Neural progenitor cell (in vitro differentiated cells): ENCODE measurements around the gene HSPA12B. TPM values are rescaled to one million over a fixed set of nuclear protein-coding genes. Genes with fewer than 3 reads are reported as not detected.

Source experiments
- DNase-seq: peaks from one replicate; pipeline ENCODE4 v3.0.0-alpha.2; 2016; ENCODE audit warnings: low spot score
- H2AFZ ChIP-seq: fragments of 200-600 bp; sonication (generic); replicated peaks from 2 replicates; pipeline ENCODE4 v1.6.1; 2016; ENCODE audit warnings: antibody characterized with exemption
- H3F3A ChIP-seq: fragments of 200-600 bp; sonication (generic); 2 replicates; pipeline ENCODE4 v1.6.1; 2016; ENCODE audit warnings: antibody characterized with exemption, low read depth
- H3K27ac ChIP-seq: fragments of 200-600 bp; sonication (generic); 2 replicates; pipeline ENCODE4 v1.5.1; 2016; ENCODE audit warnings: mild to moderate bottlenecking
- H3K27me3 ChIP-seq: fragments of 200-600 bp; sonication (generic); 2 replicates; pipeline ENCODE4 v1.6.1; 2016; ENCODE audit warnings: mild to moderate bottlenecking, moderate library complexity
- H3K36me3 ChIP-seq: fragments of 200-600 bp; sonication (generic); 2 replicates; pipeline ENCODE4 v1.5.1; 2016
- H3K4me1 ChIP-seq: fragments of 200-600 bp; sonication (generic); 2 replicates; pipeline ENCODE4 v1.6.1; 2016; ENCODE audit warnings: mixed run types
- H3K4me2 ChIP-seq: fragments of 200-600 bp; sonication (generic); 2 replicates; pipeline ENCODE4 v1.6.1; 2016
- H3K4me3 ChIP-seq: fragments of 200-600 bp; sonication (generic); 2 replicates; pipeline ENCODE4 v1.5.1; 2016
- H3K79me2 ChIP-seq: fragments of 200-600 bp; sonication (generic); 2 replicates; pipeline ENCODE4 v1.6.1; 2016; ENCODE audit warnings: low read depth
- H3K9ac ChIP-seq: fragments of 200-600 bp; sonication (generic); 2 replicates; pipeline ENCODE4 v1.6.1; 2016
- H3K9me3 ChIP-seq: fragments of 200-600 bp; sonication (generic); 2 replicates; pipeline ENCODE4 v1.5.1; 2016; ENCODE audit warnings: low read depth
- H4K20me1 ChIP-seq: fragments of 200-600 bp; sonication (generic); 2 replicates; pipeline ENCODE4 v1.6.1; 2016; ENCODE audit warnings: low read depth
- H3K27ac Mint-ChIP-seq: 3 replicates; pipeline ENCODE4 v1.8.0; 2021; ENCODE audit warnings: mixed read lengths
- H3K27me3 Mint-ChIP-seq: 2 replicates; pipeline ENCODE4 v1.8.0; 2022; ENCODE audit warnings: low read depth, mild to moderate bottlenecking, inconsistent platforms, moderate library complexity, mixed read lengths; ENCODE audit not compliant: insufficient read depth
- H3K36me3 Mint-ChIP-seq: 3 replicates; pipeline ENCODE4 v1.8.0; 2021; ENCODE audit warnings: mixed read lengths
- H3K4me1 Mint-ChIP-seq: 3 replicates; pipeline ENCODE4 v1.8.0; 2021; ENCODE audit warnings: mixed read lengths
- H3K4me3 Mint-ChIP-seq: 3 replicates; pipeline ENCODE4 v1.8.0; 2021; ENCODE audit warnings: mild to moderate bottlenecking, moderate library complexity, mixed read lengths
- H3K9me3 Mint-ChIP-seq: 3 replicates; pipeline ENCODE4 v1.8.0; 2020; ENCODE audit warnings: mixed read lengths
- EZH2 ChIP-seq: fragments of 200-600 bp; sonication (generic); IDR thresholded peaks from 2 replicates; pipeline ENCODE4 v1.6.1; 2017; ENCODE audit warnings: antibody characterized with exemption, mild to moderate bottlenecking, moderate library complexity
- EZH2phosphoT487 ChIP-seq: fragments of 200-600 bp; sonication (generic); IDR thresholded peaks from 2 replicates; pipeline ENCODE4 v1.6.1; 2017; ENCODE audit warnings: antibody characterized with exemption
- total RNA-seq: library from RNA; depleted of rRNA; stranded (reverse); fragments of >200 nt; gene quantifications from 2 replicates; pipeline ENCODE4 v1.2.3, GENCODE V29; 2015; ENCODE audit warnings: low replicate concordance
- TF ChIP-seq, protein P1 (sequence below): fragments of 200-600 bp; sonication (generic); IDR thresholded peaks from 2 replicates; pipeline ENCODE4 v1.5.1; 2017; ENCODE audit warnings: antibody characterized with exemption, mild to moderate bottlenecking

Gene HSPA12B, protein sequence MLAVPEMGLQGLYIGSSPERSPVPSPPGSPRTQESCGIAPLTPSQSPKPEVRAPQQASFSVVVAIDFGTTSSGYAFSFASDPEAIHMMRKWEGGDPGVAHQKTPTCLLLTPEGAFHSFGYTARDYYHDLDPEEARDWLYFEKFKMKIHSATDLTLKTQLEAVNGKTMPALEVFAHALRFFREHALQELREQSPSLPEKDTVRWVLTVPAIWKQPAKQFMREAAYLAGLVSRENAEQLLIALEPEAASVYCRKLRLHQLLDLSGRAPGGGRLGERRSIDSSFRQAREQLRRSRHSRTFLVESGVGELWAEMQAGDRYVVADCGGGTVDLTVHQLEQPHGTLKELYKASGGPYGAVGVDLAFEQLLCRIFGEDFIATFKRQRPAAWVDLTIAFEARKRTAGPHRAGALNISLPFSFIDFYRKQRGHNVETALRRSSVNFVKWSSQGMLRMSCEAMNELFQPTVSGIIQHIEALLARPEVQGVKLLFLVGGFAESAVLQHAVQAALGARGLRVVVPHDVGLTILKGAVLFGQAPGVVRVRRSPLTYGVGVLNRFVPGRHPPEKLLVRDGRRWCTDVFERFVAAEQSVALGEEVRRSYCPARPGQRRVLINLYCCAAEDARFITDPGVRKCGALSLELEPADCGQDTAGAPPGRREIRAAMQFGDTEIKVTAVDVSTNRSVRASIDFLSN
- 0.15 and 0.71 TPM in 2 replicates for total RNA-seq

DNA sequence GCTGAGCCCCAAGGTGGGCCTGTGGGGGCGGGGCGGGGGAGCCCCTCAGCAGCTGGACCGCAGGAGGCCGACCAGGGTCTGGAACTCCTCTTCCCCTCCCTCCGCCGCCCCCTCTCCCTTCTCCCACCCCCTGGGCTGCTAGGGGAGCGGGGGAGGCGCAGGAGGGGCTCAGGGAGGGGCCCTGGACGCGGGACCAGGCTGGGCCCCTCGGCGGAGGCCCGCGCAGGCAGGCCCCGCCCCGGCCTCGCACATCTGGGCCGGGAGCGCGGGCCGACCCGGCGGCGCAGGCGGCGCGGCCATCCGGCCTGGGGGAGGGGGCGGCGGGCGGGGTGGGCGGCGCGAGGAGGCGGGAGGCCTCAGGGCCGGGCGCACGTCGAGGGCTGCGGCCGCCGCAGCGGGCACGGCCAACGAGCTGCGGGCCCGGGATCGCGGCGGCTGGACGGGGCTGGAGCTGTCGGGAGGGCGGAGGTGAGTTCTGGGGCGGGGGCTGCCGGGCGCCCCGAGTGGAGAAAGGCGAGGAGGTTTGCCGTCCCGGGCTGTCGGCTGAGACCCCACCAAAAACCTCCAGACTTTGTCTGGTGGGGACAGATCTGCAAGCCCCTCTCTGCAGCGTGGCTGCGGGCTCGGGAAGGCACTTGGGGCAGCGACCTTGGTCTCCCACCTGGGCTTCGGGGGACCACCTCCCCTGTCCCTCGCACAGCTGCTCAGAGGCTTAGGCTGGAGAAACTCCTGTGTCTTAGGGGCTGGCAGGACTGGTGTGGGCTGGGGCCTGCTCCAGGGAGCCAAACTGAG lies at the start of gene HSPA12B:
HSPA12B (plus strand) TSS at position 359 of the 792 bp plus-strand sequence. CDS start 5,990 bp downstream, outside the sequence.
- Histone ChIP-seq H2AFZ (peak within 1 kb of the TSS; percentile 63), H4K20me1 (no peaks in the 10 kb centered on the region), H3K79me2 (no peaks in the 10 kb centered on the region), H3F3A (peaks cover 8% of the 10 kb centered on the region), H3K36me3 (no peaks in the 10 kb centered on the region), H3K27ac (no peak within 1 kb of the TSS), H3K27me3 (peaks cover 45% of the 10 kb centered on the region), H3K4me1 (peaks cover 4% of the 10 kb centered on the region), H3K9ac (no peak within 1 kb of the TSS), H3K4me2 (peak within 1 kb of the TSS; percentile 66), H3K9me3 (no peaks in the 10 kb centered on the region), H3K4me3 (peak within 1 kb of the TSS; percentile 29)
- H3K27ac Mint-ChIP-seq: peak within 1 kb of the TSS; percentile 72
- H3K27me3 Mint-ChIP-seq: peaks cover 25% of the 10 kb centered on the region
- TF ChIP-seq EZH2: no peak
- TF ChIP-seq, protein P1, sequence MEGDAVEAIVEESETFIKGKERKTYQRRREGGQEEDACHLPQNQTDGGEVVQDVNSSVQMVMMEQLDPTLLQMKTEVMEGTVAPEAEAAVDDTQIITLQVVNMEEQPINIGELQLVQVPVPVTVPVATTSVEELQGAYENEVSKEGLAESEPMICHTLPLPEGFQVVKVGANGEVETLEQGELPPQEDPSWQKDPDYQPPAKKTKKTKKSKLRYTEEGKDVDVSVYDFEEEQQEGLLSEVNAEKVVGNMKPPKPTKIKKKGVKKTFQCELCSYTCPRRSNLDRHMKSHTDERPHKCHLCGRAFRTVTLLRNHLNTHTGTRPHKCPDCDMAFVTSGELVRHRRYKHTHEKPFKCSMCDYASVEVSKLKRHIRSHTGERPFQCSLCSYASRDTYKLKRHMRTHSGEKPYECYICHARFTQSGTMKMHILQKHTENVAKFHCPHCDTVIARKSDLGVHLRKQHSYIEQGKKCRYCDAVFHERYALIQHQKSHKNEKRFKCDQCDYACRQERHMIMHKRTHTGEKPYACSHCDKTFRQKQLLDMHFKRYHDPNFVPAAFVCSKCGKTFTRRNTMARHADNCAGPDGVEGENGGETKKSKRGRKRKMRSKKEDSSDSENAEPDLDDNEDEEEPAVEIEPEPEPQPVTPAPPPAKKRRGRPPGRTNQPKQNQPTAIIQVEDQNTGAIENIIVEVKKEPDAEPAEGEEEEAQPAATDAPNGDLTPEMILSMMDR: no peak
- no peak for TF ChIP-seq EZH2phosphoT487
- H3K9me3 Mint-ChIP-seq: no peaks in the 10 kb centered on the region
- H3K36me3 Mint-ChIP-seq: no peaks in the 10 kb centered on the region
- peak; percentile 80 for DNase-seq
- peak within 1 kb of the TSS; percentile 48 for H3K4me3 Mint-ChIP-seq
- peaks cover 29% of the 10 kb centered on the region for H3K4me1 Mint-ChIP-seq

DNA sequence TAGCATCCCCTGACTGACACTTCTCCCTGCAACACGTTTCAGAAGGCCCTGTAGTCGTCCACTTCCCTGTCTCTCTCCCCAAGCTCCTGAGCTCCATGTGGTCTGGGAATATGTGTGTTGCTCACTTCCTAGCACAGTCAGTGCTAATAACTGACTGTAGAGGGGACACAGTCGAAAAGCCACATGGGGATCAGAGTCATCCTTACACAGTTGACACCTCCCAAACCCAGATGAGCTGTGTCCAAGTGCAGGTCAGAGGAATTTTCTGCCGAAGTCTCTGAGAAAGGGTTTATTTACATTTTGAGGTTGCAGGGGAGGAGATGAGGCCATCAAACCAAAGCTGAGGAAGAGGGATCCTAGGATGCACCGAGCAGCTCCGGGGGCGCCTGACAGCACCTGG lies 47.1 kb upstream of the HSPA12B start:
- H3K4me1 ChIP-seq: peaks cover 18% of the 10 kb centered on the region
- H3K27me3 ChIP-seq: peaks cover 35% of the 10 kb centered on the region
- Mint-ChIP-seq H3K4me1 (peaks cover 13% of the 10 kb centered on the region), H3K27me3 (peaks cover 25% of the 10 kb centered on the region), H3K27ac (no peak overlapping the region), H3K4me3 (no peak overlapping the region), H3K36me3 (no peaks in the 10 kb centered on the region), H3K9me3 (no peaks in the 10 kb centered on the region)
- no peaks in the 10 kb centered on the region for H3K9me3 ChIP-seq
- no peaks in the 10 kb centered on the region for H4K20me1 ChIP-seq
- H2AFZ ChIP-seq: no peak overlapping the region
- no peaks in the 10 kb centered on the region for H3K79me2 ChIP-seq
- no peaks in the 10 kb centered on the region for H3K36me3 ChIP-seq
- H3K9ac ChIP-seq: no peak overlapping the region
- no peak overlapping the region for H3K4me3 ChIP-seq
- H3F3A ChIP-seq: peaks cover 15% of the 10 kb centered on the region
- TF ChIP-seq EZH2phosphoT487 (no peak), EZH2 (no peak)
- TF ChIP-seq, protein P1: no peak
- no peak overlapping the region for H3K27ac ChIP-seq
- DNase-seq: no peak
- H3K4me2 ChIP-seq: no peak overlapping the region

DNA sequence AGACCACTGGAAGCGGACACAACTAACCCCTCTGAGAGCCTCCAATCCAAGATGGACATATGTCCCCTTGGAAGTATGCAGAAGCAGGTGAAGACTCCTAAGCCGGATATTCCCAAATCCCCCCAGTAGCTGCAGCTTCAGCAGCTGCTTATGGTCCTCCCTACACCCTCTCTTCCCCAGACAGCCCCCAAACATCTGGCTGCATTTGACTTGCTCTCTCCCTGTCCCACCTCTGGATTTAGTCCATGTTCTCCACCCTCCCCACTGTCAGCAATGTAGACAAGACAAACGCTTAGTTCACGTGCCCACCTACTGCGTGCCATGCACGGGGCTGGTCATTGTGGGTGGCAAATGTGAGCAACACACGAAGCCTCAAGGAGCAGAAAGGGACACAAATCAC lies 46.1 kb upstream of the HSPA12B start:
- Histone ChIP-seq H3K9ac (no peak overlapping the region), H3K4me3 (no peak overlapping the region), H3K27me3 (peaks cover 31% of the 10 kb centered on the region), H3K36me3 (no peaks in the 10 kb centered on the region), H3K4me2 (no peak overlapping the region), H3K9me3 (no peaks in the 10 kb centered on the region), H2AFZ (no peak overlapping the region), H3K79me2 (no peaks in the 10 kb centered on the region), H3F3A (peaks cover 8% of the 10 kb centered on the region), H3K4me1 (peaks cover 8% of the 10 kb centered on the region), H4K20me1 (no peaks in the 10 kb centered on the region), H3K27ac (no peak overlapping the region)
- H3K36me3 Mint-ChIP-seq: no peaks in the 10 kb centered on the region
- no peak overlapping the region for H3K4me3 Mint-ChIP-seq
- TF ChIP-seq, protein P1: no peak
- TF ChIP-seq EZH2: no peak
- TF ChIP-seq EZH2phosphoT487: no peak
- H3K27me3 Mint-ChIP-seq: peaks cover 24% of the 10 kb centered on the region
- DNase-seq: no peak
- no peaks in the 10 kb centered on the region for H3K9me3 Mint-ChIP-seq
- H3K27ac Mint-ChIP-seq: no peak overlapping the region
- H3K4me1 Mint-ChIP-seq: peaks cover 8% of the 10 kb centered on the region
